Ramos (cell line): Measurements from ENCODE around the gene SPRR1B.
"Not testable (repeated sequence)": the region's sequence is repeated elsewhere in the genome, so short reads cannot be mapped to it uniquely, and the experiment has no call there.

Experiments used
- in situ Hi-C: fragments of 300-500 bp; cut with MboI; formaldehyde crosslinking; loops from one replicate; pipeline ENCODE4 v1.14.3; 2022; ENCODE audit warnings: low sequenced_read_pairs; ENCODE audit not compliant: unreplicated experiment

The SPRR1B gene, protein sequence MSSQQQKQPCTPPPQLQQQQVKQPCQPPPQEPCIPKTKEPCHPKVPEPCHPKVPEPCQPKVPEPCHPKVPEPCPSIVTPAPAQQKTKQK

DNA sequence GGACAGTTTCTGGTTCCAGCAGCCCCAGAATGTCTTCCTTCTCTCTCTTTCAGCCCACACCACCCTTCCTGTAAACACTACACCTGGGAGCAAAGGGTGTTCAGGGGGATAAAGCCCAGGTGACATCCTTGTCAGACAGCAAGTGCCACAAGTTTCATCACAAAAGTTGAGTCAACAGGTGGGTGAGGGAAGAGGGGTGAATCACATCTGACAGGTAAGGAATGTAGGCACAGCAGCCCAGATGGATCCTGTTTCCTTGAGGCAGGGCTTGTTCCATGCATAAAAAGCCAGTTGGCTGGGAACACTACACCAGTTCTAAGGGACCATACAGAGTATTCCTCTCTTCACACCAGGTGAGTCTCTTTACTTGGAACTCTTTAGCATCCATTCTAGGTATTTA, at the start of gene SPRR1B:
Gene SPRR1B (plus strand): TSS at position 309 of the 400 bp plus-strand sequence. CDS start 1,143 bp downstream, outside the sequence.
- in situ Hi-C loops: no loop called here

DNA sequence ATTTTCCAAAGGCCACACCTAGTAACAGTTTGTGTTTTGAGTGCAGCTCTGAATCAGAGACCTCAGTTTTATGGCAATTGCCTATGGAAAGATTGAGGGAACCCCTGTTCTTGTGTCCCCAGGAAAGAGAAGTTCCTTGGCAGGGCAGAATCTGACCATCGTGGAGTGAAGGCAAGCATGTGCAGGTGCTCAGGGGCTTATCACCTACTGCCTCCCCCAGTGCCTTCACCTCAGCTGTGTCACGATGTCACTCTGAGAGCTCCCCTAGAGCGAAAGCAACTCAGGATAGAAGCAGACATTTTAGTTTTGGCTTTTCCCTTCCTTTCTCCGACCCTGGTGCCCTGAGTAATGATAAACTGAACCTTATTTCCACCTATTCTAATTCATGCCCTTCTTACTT, 48.9 kb upstream of the SPRR1B start:
- in situ Hi-C loops: no loop called here

DNA sequence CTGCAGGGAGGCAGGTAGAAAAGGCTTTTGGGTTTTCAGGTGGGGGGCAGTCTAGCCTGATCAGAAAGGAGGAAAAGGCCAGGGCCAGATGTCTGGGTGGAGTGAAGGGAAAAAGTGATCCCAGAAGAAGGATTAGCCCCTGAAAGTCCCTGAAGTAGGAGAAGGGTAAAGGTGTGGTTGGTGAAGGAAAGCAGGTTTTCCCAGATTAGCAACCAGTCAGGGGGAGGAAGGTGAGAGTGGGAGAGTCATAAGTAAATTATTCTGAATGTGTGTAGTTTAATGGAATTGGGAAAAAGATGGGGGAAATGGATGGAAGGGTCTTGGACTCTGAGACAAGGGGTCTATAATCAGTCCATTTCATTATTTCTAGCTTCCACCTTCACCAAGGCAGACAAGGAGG, 47.8 kb upstream of the SPRR1B start:
- in situ Hi-C loops: no loop called here

DNA sequence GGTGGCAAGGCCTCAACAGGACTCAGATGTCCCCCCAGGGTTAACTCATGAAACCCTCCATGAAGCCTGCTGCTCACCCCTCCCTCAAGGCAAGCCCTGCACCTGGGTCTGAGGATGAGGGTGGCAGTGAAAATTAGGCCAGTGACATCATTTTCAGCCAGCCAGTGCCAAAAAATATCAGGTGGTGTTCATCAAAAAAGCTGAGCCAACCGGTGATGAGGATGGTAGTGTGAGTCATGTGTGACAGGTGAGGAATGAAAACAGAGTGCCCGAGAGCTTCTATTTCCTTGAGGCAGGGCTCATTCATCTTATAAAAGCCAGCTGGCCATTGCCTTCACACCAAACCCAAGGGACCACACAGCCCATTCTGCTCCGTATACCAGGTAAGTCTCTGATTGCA, 47.3 kb upstream of the SPRR1B start, which contains the start of gene SPRR1A:
Gene SPRR1A (plus strand): TSS at position 339 of the 400 bp plus-strand sequence. CDS start 1,150 bp downstream, outside the sequence.
- in situ Hi-C loops: no loop called here

DNA sequence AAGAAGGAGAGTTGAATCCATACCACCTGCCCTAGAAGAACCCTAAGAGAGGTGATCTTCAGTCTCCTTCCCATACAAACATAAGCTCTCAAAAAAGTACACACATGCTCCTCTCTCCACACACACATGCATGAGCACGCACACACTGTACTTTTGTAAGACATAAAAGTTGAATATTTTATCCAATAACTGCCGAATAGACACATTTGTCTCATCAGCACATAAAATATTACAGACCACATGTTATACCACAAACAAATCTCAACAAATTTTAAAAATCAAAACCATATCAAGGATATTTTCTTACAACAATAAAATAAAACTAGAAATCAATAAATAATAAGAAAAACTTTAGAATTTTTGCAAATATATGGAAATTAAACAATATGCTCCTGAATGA, 44.4 kb upstream of the SPRR1B start:
- in situ Hi-C loops: no loop called here

DNA sequence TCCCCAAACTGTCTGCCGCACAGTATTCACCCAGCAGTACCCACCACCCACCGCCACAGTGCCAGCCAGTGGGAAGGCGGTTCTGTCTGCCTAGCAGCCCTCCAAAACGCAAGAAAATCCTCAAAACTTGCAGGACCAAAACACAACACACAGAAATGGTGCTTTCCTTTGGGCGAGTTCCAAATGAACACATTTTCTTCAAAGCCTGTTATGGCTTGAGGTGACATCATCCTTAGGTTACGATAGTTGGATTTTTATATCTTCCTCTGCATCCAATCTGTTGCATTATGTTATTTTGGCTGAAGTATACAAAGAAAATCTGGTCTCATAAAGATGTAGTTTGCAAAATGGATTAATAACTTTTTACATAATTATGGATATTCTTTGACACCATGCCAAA, 37.8 kb upstream of the SPRR1B start:
- in situ Hi-C loops: no loop called here

DNA sequence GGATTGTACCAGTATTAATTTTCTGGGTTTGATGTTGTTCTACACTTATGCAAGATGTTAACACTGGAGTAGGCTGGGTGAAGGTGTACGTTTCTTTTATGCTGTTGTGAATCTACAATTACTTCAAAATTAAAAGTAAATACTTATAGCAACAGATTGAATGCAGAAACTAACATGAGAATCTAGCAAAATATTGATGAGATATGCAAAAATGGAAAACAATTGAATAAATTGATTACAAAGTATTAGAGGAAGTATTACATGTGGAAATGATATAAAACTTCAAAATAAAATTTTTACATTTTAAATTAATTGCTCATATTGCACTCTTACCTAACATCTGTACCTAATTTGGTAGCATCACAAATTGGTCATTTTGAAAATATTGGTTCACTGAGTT, 35.2 kb upstream of the SPRR1B start:
- in situ Hi-C loops: no loop called here

DNA sequence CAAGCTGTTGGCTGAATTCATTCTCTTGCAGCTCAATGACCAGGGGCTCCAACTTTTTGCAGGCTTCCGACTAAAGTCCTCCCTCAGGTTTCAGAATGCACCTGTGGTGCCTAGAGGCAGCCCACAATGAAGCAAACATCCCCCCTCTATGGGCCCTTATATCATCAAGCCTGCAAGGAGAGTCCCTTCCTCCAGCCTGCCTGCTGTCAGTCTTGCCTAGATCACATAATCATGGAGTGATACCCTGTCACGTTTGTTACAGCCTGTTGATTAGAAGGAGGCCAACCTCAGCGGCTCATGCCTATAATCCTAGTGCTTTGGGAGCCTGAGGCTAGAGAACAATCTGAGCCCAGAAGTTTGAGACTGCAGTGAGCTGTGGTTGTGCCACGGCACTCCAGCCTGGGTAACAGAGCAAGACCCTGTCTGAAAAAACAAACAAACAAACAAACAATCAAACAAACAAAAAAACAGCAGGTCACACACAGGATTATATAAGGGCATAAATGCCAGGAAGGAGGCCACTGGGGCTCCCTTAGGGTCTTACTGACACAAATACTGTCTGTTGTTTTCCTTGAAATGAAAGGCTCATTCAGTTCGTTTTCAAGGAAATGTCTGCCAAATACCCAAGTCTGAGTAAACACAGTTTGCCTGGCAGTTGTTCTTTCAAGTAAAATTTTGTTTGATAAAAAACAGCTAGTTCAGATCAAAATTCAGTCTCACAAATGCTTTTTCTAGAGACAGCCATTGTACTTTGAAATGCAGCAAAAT, 34.2 kb upstream of the SPRR1B start:
- in situ Hi-C loops: no loop called here

DNA sequence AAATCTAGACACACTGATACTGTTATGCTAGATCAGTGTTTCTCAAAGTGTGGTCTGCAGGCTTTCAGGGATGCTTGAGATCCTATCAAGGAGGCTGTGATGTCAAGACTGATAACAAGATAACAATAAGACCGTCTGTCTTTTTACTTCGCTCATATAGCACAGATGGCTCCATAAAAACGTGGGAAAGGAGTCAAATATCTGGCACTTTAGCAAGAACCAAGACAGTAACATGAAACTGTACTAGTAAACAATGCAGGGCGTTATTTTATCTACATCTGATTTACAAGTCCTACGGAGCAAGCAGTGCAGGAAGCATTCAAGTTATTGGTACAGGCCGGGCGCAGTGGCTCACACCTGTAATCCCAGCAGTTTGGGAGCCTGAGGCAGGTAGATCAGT, 33.1 kb upstream of the SPRR1B start:
- in situ Hi-C loops: no loop called here

DNA sequence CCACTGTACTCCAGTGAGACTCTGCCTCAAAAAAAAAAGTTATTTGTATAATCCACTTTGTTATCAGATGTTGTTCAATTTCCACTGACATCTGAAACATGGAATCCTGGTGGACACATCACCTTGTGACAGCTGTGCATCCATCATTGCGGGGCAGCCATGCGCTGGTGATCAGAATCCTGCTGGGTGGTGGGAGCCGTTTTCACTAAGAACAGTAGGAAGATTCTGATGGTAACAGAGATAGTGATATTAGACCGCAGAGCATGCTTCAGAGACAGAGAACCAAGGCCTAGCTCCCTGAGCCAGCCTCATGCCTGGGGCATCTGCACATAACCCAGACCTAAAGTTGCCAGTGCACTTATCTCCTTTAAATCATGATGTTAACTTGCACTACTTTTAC, 32.5 kb upstream of the SPRR1B start:
- in situ Hi-C loops: no loop called here

DNA sequence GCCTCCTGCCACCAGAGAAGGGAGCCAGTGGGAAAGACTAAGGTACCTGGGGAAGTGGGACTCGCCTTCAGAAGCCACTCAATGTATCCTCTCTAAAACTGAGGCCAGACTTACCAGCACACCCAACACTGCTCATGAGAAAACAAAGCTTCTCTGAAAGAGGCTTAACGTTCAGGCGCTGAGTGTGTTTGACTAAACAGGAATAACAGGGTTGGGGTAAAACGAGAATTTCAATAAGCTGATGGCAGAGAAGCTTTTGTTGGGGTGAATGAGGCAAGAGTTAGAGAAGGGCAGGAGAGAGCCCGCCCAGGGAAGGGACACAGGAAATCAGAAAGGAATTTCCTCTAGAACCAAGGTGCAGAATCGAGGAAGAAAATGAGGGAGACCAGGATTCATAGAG, 31.2 kb upstream of the SPRR1B start:
- in situ Hi-C loops: no loop called here

DNA sequence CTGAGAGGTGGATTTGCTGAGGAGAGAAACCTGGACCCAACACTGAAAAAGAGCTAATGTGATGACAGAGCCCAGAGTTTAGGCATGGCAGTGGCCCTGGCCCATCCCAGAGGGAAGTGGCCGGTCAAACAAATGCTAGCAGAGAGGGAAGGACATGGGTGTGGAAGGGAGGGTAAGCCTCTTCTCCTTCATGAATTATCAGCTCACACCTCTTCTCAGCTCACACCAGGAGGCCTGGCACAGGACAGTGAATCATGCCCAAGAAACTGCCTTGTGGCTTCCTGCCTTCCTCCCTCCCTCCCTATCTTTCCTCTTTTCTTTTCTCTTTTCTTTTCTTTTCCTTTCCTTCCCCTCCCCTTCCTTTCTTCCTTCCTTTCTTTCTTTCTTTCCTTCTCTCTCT, 30.7 kb upstream of the SPRR1B start:
- in situ Hi-C loops: no loop called here

DNA sequence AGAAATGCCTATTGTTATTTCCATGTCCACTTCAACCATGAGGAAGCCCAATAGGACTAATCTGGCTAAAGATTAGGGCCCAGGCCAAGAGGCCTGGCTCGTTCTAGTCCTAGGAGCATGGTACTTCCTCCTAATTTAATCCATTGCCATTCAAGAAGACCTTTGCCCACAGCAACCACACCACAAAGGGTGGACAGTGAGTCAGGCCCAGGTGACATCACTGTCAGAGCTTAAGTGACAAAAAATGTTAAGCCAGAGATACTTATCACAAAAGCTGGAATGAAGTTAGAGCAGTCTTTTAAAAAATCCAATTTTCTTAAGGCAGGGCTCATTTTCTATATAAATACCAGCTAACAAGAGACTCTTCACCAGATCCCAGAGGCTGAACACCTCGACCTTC, 29.6 kb upstream of the SPRR1B start, which contains the start of gene SPRR3:
Gene SPRR3 (plus strand): TSS at position 368 of the 400 bp plus-strand sequence. CDS start 1,272 bp downstream, outside the sequence.
- in situ Hi-C loops: no loop called here

DNA sequence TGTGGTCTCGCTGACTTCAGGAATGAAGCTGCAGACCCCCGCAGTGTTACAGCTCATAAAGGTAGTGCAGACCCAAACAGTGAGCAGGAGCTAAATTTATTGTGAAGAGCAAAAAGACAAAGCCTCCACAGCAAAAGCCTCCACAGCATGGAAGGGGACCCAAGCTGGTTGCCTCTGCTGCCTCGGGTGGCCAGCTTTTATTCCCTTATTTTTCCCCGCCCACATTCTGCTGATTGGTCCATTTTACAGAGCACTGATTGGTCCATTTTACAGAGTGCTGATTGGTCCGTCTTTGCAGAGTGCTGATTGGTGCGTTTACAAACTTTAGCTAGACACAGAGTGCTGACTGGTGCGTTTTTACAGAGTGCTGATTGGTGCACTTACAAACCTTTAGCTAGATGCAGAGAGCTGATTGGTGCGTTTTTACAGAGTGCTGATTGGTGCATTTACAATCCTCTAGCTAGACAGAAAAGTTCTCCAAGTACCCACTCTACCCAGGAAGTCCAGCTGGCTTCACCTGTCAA, 19.7 kb upstream of the SPRR1B start:
- in situ Hi-C loops: not testable (repeated sequence)

DNA sequence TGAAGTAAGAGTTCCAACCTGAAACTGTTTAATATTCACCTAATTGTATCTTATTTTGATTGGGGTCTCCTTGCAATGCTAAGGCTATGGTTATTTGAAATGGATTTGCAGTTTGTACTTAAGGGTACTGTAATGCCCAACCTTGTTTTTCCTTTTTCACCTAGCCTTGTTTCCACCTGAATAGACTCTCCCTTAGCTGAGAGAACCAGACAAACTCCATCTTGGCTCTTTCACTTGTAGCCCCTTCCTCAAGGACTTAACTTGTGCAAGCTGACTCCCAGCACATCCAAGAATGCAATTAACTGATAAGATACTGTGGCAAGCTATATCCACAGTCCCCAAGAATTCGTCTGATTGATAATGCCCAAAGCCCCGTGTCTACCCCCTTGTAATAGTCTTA, 9.2 kb upstream of the SPRR1B start:
- in situ Hi-C loops: not testable (repeated sequence)

DNA sequence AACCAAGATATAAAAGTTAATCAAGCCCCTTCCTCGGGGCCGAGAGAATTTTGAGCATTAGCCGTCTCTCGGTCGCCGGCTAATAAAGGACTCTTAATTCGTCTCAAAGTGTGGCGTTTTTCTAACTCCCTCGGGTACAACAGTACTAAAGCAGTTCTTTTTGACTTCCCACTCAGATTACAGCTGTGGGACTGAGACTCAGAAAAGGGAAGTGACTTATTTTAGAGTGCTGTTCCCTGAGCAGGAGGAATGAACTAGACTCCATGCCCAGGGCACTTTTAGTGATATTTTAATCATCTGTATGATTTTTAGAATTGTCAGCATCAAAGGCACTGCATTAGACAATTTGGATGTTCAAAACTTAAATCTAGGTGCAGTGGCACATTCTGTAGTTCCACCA, 8.7 kb upstream of the SPRR1B start:
- in situ Hi-C loops: not testable (repeated sequence)

DNA sequence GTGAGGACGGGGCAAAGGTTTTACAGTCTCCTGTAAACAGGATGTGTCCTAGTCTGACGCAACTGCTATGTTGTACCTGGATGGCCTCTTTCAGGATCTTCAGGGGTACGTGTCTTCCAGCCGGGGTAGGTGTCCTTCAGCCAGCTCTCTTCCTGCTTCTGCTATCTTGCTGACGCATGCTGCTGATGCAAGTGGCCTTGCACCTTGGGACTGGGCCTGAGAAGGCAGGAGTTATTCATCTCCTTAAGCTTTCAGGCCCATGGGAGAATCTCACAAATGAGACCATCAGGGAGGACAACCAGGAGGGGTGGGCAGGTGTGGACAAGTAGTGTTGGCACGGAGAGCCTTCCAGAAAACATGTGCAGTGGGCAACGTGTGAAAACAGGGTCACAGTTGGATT, 7.9 kb upstream of the SPRR1B start:
- in situ Hi-C loops: no loop called here

DNA sequence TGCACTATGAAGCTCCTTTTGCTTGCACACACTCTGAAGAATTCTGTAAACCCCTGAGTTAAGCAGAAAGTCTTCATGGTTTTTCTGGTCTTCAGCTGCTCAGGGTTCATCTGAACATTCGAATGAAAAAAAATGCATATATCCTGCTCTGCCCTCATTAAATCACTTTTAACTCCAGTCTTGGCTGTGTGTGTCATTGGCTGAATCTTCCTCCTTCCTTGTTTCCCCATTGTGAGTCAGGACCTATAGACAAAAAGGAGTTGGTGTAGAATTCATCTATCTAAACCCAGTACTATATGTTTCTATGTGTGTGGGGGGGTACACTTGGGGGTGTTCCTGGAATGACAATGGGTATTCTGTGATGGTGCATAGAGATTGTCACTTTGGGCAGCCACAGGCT, 6.6 kb upstream of the SPRR1B start:
- in situ Hi-C loops: no loop called here

DNA sequence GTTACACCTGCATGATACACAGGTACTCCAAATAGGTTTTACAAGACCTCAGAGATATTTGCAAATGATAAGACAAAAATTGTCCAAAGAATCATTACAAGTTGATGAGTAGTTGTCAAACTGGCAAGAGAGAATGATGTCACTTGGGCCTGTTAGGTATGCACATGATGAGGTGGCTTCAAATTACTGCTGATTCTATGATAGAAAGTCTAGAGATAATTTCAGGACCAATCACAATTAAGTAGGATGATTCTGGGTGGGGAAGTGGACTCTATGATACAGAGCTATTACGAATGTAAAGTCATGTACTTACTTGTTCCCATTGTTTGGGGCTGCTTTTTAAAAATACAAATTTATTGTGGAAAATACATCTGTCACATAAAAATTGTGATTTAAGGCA, 5.2 kb upstream of the SPRR1B start:
- in situ Hi-C loops: no loop called here

DNA sequence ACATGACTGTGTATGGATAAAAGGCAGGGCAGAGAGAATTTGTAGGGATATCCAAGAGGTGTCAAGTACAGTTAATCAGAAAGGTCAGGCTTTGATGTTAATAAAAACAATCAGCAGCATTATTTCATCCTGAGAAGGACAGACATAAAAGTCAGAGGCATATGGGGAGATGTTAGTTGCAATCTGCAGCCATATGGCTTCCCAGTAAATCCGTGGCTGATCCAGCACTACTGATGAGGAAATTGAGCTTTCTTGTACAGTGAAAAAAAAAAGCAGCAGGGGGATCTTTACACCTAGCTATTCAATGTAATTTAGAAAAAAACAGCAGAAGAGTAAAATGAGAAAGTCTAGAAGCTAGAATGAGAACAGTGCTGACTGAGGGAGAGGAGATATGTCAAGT, 2.2 kb upstream of the SPRR1B start:
- in situ Hi-C loops: no loop called here

DNA sequence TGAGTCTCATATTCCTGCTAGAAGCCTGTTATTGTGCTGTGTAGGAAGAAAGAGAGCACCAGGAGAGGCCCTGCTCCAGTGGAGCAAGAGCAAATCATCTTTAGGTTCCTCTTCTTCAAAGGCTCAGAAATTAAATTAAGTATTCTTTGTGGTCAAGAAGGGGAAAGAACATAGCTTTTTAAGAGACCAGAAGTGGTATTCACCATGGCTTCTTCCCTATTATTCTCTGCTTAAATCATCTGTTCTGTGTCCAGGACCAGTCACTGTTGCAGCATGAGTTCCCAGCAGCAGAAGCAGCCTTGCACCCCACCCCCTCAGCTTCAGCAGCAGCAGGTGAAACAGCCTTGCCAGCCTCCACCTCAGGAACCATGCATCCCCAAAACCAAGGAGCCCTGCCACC, 1.1 kb downstream of the SPRR1B start:
- in situ Hi-C loops: no loop called here
